ENCODE results near the gene RNF5.
"Not testable (repeated sequence)": the region's sequence is repeated elsewhere in the genome, so short reads cannot be mapped to it uniquely, and the experiment has no call there.

RNF5 gene

DNA sequence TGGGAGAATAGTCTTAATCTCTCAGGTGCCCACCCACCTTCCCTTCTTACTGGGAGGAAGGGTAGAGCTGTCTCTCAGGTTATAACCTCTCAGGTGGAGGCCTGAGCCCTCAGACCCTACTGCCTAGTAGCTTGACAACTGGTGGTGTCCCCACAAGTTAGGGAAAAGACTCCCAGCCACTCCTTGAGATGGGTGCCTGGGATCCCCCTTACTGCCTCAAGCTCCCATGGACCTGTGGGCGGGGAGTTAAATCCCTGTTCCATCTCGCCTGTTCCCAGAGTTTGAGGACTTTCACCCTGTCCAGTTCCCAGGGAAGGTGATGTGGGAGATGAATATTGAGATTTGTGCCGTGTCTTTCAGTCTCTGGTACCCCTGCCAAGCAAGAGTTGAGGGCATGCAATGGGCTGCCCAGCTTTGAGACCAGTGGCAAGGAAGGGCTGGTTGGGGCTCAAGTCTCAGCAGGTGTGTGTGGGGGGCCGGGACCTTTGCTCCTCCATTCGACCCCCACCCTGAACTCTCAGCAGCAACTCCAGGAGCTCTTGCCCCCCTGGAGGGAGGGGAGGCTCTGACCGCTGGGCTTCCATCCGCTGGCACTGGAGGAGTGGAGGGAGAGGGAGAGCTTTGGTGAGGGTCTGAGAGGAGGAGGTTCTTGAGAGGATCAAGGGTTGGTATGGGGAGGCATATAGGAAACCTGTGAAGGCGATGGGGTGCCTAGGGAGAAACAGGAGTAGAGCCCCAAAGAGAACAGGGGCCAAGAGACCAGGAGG, 12.9 kb downstream of the RNF5 start:
- no peak for DNase-seq

DNA sequence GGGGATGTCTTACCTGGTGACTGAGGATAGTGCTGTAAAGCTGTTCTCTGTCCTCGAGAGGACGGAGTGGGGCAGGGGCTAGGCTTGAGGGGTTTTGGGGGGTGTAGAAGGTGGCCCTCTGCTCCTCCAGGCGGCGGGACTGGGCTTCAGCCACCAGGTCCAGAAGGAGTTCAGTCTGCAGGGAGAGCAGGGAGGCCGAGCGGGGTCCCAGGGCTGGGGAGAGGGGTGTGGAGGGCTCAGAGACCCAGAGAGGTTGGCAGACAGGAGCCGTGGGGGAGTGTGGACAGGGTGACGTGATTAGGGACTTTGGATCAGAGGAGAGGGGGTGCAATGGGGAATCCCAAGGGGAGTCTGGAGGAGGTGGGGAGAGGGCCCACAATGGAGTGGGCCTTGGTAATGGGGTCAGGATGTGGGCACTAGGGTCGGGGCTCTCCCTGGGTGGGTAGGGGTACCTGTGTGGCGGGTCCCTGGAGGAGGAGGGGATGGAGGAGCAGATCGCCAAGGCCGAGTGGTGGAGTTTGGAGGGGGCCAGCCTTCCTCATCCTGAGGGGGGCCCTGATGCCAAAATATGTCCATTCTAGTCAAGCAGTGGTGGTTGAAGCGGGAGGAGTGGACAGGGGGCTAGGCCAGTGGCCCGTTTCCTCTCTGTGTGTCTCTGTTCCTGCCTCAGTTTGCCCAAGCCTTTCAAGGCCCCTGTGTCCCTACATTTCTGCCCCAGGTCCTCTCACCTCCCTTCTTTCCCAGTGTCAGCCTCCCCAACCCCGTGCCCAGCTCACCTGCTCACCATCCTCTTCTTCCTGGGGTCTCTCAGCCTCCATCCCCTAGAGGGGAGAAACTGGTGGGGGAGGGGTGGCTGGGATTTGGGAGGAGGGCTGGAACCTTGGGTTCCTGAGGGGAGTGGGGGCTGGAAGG, 13.7 kb downstream of the RNF5 start:
- no peak for DNase-seq

DNA sequence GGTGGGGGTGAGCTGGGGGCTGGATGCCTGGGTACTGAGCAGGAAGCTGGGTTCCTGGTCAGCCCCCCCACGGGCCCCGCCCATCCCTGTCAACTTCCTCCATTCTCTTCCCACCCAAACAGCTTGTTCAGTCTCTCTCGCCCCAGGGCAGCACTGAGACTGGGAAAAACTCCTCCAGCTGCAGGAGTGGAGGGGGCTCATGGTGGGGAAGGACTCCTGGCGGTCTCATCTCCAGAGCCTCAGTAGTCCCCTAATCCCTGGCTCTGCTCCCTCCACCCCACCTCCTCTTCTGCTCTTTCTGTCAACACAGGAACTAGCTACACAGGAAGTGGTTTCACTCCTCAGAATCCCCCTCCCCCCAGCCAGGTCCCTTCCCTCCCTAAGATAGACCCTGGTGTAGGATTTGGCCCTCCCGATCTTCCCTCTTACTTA, 14.4 kb downstream of the RNF5 start, which contains the start of gene GPSM3:
TSS of gene GPSM3 (minus strand) at position 36 of the 432 bp plus-strand sequence. CDS start 130 bp downstream, outside the sequence.
- DNase-seq: no peak

DNA sequence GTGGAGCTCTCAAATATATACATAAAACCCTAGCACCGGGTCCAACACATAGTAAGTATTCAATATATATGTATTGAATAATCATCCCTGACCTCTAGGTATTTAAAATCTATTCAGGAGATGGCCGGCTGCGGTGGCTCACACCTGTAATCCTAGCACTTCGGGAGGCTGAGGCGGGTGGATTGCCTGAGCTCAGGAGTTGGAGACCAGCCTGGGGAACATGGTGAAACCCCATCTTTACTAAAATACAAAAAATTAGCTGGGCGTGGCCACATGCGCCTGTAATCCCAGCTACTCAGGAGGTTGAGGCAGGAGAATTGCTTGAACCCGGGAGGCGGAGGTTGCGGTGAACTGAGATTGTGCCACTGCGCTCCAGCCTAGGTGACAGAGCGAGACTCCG, 14.9 kb downstream of the RNF5 start:
- not testable (repeated sequence) for DNase-seq

DNA sequence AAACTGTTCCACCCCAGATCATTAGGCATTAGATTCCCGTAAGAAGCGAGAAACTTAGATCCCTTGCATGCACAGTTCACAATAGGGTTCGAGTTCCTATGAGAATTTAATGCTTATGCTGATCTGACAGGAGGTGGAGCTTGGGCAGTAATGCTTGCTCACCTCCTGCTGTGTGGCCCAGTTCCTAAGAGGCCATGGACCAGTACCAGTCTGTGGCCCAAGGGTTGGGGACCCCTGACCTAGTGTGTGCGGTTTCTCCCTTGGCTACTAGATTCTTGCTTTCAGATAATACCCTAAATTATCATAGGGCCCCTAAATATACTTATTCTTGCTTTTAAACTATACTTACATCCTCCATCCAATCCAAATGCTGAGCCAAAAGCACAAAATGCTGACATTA, 16.2 kb downstream of the RNF5 start:
- DNase-seq: no peak

DNA sequence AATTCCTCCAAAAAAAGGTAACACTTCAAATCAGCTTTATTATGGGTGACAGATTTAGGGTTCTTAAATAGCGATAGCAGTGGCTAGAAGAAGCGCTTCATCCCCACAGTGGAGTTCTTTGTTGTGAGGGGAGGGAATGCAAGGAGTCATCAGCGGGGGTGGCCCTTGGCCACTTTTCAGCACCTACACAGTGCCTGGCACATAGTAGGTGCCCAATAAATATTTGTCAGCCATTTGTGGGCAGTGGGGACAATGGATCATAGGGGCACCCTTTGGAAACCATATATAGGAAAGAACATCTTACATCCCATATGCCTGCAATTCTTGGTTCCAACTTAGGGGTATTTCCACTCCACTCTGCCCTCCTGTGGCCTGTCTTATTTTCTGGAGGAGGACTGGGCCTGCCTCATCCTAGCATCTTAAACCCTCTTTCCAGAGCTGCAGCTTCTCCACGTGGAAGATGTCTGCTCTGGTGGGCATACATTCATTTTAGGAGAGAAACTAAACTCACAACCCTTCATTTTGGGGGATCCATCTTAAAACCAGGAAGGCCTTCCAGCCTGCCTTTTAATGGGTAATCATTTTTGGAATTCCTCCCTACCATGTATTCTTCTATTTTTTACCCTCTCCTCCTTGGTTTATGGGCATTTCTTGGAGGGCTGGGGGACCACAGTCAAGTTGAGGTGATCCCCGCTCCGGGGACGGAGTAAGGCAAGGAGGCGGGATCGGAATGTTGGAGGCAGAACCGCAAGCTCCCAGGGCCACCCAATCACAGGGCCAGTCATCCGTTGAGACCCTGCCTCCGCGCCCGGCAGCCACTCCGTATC, 16.8 kb downstream of the RNF5 start:
- DNase-seq: no peak

DNA sequence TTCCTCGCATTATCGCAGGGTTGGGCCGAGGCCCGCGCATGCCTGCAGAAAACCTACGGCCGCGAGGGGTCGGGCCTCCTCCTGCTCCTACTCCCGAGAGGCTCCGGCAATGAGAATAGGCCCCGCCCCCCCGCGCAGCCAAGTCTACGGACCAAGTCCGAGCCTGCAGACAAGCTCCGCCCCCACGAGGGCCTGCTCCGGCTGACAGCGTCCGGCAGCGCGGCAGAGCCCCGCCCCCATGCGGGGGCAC, 17.4 kb downstream of the RNF5 start:
- peak; percentile 93 for DNase-seq

DNA sequence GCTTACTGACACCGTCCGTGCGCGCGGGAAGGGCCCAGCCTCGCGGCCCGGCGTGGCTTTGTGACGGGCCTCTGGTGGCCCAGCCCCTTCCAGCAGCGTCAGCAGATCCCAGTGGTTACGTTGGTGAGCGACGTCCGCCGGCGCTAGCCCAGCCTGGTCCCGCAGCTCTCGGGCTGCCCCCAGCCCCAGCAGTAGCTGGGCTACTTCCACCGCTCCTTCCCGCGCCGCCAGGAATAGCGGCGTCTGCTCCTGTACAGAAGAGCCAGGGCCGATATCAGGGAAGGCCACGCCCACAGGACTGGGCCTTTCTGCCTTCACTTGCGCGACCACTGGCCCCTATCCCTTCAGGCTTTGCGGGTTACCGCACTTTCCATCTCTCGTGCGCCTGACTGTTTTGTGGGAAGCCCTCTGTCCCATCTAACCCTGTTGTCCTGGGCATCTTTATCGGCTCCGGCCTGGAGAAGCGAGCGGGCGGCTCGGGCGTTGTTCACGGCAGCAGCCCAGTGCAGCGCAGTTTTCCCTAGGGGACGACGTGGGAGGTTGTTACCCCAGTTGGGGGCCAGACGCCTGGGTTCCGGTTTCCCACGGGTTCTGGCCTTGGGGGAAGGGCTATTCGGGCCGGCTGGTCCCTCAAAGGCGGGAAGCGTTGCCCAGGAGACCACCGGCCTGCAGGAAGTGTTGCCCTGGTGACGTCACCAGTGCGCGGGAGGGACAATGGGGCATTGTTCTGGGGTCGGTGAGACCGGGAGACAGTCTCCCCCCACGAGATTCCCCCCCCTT, 17.9 kb downstream of the RNF5 start:
- no peak for DNase-seq

DNA sequence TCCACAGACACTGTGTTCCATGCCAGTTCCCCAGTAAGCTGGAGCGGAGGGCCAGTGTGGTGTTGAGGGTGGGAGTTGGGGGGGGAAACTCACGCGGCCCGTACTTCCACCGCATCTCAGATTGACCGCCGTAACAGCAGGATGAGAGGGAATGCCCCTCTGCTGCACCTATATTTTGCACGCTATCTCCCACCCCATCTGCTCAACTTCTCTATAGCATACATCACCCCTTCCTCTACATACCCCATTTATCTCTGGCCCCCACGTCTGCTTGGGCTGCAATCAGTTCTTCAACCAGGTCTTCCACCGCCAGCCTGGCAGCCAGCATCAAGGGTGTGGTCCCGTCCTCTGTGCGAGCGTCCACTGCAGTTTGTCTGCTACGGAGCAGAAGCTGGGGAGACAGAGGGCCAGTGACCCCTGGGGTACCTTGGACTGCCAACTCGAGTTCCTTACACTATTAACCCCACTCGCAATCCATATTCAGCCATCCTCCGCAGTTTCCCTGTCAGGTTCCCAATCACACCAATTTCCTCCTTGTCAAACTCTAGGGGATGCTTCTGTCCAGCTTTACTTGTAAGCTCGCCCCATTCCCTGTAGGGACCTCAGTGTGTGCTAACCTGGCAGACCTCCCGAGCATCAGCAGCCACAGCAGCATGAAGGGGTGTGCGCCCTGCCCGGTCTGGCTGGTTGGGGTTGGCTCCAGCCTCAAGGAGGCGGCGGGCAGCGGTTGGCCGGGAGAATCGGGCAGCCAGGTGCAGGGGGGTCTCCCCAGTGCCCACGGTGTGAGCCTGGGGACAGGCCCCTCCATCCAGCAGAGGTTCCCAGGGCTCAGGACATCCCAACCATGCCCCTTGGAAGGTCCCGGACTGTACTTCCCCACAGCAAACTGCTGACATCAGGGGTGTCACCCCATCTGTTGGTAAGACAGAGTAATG, 18.7 kb downstream of the RNF5 start:
- DNase-seq: no peak

DNA sequence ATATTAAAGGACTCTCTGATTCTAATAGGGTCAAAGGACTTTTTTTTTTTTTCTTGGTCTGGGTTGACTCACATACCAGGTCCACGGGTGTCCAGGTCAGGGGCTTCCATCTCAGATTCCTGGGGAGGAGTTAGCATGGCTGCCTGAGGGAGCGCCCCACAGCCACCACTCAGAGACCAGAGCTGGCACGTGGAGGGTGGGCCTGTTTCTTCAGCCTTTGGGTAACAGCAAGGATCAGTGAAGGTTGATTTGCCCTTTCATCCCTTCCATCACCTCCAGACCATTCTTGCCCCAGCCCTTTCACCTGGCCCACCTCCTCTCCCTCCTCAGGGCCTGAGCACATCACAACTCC, 20.1 kb downstream of the RNF5 start:
- no peak for DNase-seq

DNA sequence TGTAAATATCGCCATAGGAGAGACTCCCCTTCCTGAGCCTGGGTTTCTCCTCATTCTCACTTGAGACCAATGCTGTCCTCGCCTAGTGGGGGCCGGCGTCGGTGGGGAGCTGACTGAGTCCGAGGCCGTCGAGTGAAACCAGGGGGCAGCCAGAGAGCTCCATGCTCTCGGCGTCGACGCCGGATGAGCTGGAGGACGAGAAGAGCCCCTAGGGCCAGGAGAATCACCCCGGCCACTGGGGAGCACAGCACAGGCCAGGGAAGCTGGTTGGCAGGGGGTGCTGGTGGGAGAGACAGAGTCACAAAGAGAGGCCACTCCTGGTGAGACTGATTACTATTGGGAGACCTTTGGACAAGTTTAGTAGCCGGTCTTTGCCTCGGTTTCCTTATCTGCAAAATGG, 20.7 kb downstream of the RNF5 start:
- no peak for DNase-seq

DNA sequence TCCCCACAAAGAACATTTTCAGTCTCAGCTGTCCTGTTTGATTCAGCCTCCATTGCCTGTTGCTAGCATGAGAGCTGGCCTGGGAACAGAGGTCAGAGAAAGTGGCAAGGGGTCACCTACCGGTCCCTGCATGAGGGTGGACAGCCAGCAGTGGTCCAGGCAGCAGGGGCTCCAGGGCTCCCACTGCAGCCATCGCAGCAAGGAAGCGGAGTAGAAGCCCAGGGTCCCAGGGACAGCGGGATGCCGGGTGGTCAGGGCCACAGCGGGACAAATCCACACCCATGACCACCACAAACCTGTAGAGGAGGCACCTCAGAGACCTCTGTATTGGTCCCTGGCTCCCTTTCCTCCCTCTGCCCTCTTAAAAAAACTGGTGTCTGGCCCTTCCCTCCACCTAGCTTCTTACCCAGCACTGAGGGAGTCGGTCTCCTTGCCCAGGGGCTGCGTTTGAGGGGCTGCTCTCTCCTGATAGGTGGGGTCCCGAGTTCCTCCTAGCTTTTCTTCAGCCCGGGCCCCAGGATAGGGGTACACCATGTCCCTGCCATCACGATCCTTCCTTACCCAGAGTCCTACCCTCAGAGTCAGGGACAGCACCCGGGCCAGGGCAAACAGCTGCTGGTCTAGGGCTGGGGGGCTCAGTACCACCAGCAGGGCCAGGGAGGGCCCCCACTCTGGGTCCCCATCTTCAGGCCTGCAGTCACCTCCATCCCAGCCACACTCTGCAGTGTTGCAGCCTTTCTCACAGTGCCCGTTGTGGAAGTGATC, 22.7 kb downstream of the RNF5 start:
- DNase-seq: no peak

DNA sequence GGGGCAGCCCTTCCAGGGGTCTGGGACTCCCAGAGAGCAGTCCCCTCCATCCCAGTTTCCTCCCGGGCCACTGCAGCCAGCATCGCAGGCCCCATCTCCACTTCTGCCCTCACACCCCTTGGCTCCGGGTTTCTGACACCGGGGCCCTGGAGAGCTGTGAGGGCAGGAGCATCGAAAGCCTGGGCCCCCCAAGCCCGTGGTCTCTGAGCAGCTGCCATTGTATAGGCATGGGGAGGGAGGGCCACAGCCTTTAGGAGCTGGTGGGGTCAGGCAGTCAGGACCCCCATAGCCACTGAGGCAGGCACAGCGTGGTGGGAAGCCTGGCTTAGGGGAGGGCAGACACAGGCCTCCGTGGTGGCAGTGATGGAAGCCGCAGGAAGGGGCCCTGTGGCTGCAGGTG, 24.0 kb downstream of the RNF5 start:
- DNase-seq: no peak

DNA sequence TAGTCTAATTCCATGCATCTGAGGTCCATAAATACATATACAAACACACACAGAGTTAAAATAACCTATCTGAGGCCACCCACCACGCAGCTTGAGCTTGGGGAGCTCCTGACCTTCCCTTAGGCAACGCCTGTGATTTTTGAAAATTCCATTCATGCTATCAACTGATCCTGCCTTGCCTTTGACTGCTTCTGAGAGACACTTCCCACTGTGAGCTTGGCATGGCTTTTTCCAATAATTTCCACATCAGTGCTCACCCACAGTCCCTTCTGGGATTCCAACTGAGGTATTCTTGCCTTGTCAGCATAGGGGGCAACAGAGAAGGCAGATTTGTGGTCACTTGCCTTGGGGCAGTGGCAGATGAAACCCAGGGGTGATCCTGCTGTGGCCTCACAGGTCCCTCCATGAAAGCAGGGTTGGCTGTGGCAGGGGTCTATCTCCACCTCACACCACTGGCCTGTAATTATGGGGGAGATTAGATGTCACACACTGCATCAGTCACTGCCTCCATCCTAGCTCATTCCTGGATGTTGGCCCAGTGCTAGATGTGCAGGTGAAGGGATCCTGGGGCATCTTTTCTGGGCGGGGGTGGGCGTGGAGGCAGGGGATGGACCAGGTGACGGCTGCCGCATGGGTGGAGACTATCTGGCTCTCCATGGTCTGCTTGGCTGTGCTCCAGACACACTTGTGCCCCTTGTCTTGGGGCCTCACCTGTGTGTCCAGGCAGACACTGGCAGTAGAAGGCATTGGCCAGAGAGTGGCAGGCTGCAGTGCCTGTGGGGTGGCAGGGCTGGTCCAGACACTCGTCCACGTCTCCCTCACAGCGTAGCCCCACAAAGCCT, 25.4 kb downstream of the RNF5 start:
- no peak for DNase-seq

DNA sequence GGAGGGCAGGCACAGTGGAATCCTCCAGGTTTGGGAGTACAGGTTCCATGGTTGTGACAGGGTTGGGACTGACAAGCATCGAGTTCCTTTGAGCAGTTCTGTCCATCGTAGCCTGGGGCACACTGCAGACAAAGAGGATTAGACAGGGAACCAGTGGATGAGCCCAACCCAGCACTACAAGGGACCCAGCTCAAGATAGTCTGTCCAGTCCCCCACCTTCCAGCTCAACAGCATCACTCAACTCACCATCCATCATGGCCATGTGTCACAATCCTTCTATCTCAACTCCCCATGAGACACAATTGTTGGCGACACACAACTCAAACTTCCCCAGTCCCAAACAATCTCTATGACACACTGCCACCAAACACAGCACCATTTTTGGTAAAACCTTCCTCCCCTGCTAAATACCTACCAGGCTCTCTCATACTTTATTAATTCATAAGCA, 26.1 kb downstream of the RNF5 start:
- no peak for DNase-seq

DNA sequence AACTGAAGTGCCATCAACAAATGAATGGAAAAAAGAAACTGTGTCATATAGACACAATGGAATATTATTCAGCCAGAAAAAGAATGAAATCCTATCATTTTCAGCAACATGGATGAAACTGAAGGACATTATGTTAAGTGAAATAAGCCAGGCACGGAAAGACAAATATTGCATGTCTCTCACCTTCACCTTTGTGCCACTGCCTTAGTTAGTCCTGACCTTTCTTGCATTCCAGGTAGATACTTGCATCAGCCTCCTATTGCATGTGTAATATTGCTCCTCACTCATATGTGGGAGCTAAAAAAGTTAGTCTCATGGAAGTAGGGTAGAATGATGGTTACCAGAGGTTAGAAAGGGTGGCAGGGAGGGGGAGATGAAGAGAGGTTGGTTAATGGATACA, 30.8 kb downstream of the RNF5 start:
- no peak for DNase-seq

DNA sequence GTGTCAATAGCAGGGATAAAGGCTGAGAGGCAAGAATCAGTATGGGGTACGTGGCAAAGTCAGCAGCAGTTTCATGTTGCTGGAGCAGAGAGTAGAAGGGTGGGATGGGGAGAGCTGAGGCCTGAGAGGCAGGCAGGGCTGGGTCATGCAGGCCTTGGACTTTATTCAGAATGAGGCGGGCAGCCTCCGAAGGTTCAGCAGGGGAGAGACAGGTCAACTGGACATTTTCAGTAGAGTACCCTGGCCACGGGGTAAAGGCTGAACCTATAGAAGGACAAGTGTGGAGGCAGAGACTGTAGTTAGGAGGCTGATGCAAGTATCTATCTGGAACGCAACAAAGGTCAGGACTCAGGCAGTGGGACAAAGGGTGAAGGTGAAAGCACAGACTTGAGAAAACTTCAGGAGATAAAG, 32.0 kb downstream of the RNF5 start:
- DNase-seq: no peak

DNA sequence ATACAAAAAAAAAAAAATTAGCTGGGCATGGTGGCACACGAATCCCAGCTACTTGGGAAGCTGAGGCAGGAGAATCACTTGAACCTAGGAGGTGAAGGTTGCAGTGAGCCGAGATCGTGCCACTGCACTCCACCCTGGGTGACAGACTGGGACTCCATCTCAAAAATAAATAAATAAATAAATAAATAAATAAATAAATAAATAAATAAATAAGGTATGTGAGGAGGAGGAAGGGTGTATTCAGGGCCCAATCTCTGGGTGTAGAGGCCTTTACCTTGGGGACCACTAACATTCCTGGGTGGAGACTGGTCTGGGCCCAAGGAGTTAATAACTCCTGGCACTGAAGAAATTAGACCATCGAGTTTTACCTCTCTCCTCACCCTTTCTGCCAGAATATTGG, 33.2 kb downstream of the RNF5 start:
- DNase-seq: not testable (repeated sequence)

DNA sequence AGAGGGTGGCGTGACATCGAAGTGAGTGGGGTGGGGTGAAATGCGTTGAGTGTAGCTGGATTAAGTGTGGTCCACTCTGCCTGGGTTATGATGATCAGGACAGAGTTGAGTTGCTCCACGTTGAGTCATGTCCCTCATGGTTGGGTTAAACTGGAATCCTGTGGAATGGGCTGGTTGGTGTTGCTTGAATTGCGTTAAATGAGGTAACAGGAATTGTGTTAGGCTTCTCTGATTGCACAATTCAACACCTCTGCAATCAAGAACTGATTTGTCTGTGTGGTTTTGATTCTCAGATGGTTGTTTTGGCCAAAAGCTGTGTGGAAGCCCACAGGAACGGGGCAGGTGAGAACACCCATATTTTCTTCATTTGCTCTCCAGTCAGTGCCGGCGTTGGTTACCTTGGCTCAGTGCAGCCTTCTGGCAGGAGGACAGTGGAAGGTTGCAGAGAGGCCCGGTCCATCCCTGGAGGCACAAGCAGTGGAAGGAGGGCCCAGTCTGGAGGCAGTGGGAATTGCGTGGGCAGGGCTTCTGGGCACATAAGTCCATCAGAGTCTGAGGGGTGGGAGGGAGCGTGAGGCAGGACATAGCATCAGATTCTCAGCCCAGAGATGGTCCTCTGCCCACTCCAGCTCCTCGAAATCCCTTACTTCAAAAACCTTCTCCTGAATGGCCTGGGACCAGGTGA, 34.0 kb downstream of the RNF5 start:
- no peak for DNase-seq

Measured in NCI-H1436 treated with DMSO at 0.1 percent for 48 hours (cell line).